ENCODE results near the gene GRM7.

The GRM7 gene

DNA sequence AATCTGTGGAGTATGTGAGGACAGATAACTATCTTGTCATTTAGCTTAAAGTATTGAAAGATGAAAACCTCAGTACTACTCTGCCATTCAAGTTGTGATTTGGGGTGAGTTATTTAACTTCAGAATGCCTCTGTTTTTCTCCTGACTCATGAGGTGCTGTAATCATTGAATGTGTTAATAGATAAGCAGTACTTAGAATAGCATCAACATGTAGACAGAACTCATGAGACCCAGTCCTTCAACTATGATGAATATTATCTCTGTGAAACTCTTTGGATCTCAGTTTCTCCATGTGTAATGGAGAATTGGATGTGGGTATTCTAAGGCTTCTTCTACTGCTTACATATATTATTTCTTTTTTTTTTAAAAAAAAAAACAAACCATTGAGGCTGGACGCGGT is 431.4 kb downstream of the GRM7 start:
- no peak overlapping the region for H3K4me3 ChIP-seq (ENCODE audit: low read depth, low read length)

DNA sequence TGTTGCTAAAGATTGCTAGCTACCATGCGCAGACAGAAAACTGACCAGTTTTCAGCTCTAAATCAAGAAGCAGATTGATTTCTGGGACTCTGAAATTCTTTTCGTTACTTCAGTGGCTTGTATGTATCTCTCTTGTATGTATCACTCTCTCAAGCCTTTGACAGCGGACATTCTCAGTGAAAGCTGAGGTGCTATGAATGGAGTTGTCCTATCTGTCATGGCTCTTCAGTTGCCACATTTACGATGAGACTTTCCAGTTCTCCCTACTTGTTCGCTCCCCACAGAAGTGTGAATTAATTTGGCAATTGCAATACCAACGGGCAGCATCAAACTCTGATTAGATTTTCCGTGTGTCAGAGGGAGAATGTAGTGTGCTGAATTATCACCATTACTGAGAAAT is 432.4 kb downstream of the GRM7 start:
- no peak overlapping the region for H3K4me3 ChIP-seq (ENCODE audit: low read depth, low read length)
- TF ChIP-seq, protein P1, sequence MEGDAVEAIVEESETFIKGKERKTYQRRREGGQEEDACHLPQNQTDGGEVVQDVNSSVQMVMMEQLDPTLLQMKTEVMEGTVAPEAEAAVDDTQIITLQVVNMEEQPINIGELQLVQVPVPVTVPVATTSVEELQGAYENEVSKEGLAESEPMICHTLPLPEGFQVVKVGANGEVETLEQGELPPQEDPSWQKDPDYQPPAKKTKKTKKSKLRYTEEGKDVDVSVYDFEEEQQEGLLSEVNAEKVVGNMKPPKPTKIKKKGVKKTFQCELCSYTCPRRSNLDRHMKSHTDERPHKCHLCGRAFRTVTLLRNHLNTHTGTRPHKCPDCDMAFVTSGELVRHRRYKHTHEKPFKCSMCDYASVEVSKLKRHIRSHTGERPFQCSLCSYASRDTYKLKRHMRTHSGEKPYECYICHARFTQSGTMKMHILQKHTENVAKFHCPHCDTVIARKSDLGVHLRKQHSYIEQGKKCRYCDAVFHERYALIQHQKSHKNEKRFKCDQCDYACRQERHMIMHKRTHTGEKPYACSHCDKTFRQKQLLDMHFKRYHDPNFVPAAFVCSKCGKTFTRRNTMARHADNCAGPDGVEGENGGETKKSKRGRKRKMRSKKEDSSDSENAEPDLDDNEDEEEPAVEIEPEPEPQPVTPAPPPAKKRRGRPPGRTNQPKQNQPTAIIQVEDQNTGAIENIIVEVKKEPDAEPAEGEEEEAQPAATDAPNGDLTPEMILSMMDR (IDR thresholded peaks at IDR 0.05; ENCODE audit: control insufficient read depth, extremely low read depth, insufficient read depth), result no peak
- DNase-seq (ENCODE audit: low read depth), result no peak

More for the DNA sequence above, 431.4 kb downstream of the GRM7 start:
- no peak for DNase-seq (ENCODE audit: low read depth)
- TF ChIP-seq, protein P1 (IDR thresholded peaks at IDR 0.05; ENCODE audit: control insufficient read depth, extremely low read depth, insufficient read depth), result no peak

DNA sequence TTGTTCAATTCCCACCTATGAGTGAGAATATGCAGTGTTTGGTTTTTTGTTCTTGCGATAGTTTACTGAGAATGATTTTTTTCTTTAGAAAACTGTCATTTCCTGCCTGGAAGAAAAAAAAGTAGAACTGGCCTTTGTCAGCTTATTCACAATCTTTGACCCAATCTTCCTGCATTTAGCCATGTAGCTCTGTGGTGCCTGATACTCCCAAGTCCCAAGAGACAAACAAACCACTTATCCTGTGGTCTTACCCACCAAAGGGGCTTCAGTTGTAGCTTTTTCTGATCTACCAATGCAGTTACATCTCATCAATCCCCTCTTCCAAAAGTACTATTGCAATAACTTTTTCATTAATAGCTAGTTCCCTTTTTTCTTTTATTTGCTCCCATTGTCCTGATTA is 444.6 kb downstream of the GRM7 start:
- TF ChIP-seq, protein P1 (IDR thresholded peaks at IDR 0.05; ENCODE audit: control insufficient read depth, extremely low read depth, insufficient read depth), result no peak
- no peak overlapping the region for H3K4me3 ChIP-seq (ENCODE audit: low read depth, low read length)
- no peak for DNase-seq (ENCODE audit: low read depth)

DNA sequence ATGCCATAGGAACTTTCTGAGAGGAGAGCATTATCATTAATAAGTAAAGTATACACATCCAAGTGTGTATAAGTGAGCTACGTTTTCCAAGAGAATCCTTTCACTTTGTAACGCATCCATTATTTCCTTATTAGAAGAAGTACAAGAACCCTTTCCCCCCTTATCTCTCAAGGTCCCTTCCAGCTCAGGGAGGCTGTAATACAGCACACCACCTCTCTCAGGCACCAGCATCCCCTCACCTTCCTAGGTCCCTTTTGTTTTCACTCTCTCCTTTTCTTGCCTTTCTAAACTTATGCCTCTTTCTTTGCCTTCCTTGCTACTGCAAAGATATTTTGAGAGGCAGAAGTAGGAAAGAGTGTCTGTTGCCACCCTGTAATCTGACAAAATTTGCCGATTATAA is 446.0 kb downstream of the GRM7 start:
- TF ChIP-seq, protein P1 (IDR thresholded peaks at IDR 0.05; ENCODE audit: control insufficient read depth, extremely low read depth, insufficient read depth), result no peak
- DNase-seq (ENCODE audit: low read depth), result no peak
- H3K4me3 ChIP-seq (ENCODE audit: low read depth, low read length), result no peak overlapping the region

DNA sequence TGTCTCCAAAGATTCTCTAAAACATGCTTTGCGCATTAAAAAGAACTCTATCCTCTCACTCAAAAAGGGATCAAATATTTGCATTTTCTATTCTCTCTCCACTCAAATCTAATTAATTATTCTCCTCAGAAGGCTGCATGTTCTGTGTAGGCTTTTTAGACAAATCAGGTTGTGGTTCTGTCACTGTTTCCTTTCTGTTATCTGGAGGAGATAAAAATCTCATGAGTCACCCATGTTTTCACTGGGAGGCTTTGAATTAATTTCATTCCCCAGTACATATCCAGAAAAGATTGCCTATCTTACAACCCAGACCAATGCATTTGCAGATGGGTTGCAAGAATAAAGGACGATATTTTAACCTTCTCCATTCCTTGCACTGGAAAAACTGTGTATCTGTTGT is 446.5 kb downstream of the GRM7 start:
- no peak overlapping the region for H3K4me3 ChIP-seq (ENCODE audit: low read depth, low read length)
- DNase-seq (ENCODE audit: low read depth), result no peak
- TF ChIP-seq, protein P1 (IDR thresholded peaks at IDR 0.05; ENCODE audit: control insufficient read depth, extremely low read depth, insufficient read depth), result no peak

DNA sequence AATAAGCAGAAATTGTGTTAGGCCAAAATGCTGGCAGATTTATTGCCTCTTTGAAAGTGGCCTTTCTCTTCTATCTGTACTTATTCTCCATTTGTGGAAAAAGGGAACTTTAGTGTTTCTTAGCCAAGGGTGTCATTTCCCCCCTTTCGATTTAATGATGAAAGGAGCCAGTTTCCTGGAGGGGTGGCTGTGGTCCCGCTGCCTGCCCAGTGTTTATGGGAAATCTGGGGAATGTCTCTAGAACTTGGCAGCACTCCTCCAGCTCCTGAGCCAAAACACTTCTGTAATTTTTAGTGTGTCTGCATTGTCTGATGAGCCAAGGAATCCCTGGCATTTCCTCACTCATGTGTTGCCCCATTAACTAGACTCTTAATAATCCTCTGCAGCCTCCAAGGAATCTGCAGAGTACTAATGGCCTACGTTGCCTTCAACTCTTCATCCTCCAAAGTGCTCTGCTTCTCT is 448.8 kb downstream of the GRM7 start:
- TF ChIP-seq, protein P1 (IDR thresholded peaks at IDR 0.05; ENCODE audit: control insufficient read depth, extremely low read depth, insufficient read depth), result no peak
- DNase-seq (ENCODE audit: low read depth), result no peak
- H3K4me3 ChIP-seq (ENCODE audit: low read depth, low read length), result no peak overlapping the region

DNA sequence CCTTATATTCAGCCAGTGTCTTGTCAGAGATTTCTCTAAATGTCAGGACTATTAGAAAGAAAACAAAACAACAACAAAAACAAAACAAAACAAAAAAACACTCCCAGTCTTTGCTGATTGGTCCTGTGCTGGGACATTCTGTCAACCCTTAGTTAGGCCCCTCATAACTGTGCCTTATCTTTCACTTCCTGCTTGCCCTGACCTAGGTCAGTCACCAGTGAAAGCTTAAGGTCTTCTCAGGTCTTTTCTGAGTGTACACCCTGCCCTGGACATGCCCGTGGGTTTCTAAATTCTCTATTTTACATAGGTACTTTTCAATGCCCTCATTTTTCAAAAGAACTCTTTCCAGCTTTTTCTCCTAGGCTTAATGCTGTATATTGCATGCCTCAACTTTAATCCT is 454.1 kb downstream of the GRM7 start:
- DNase-seq (ENCODE audit: low read depth), result no peak
- TF ChIP-seq, protein P1 (IDR thresholded peaks at IDR 0.05; ENCODE audit: control insufficient read depth, extremely low read depth, insufficient read depth), result no peak
- H3K4me3 ChIP-seq (ENCODE audit: low read depth, low read length), result no peak overlapping the region
